NB4 (cell line): Measurements from ENCODE around the gene ART4.
A peak's percentile ranks its signal among the peaks of the same experiment; 100 is the strongest.

Source experiments
- DNase-seq: peaks from one replicate; pipeline ENCODE4 v3.0.0; 2010; ENCODE audit warnings: low read depth
- H3K4me3 ChIP-seq: one replicate; pipeline ENCODE4 v1.5.1; 2011; ENCODE audit warnings: mild to moderate bottlenecking, low read depth, low read length, moderate library complexity
- CTCF ChIP-seq: IDR thresholded peaks from one replicate; pipeline ENCODE4 v1.5.1; 2012; ENCODE audit warnings: low read depth, low read length
- MAX ChIP-seq: IDR thresholded peaks from 2 replicates; pipeline ENCODE4 v1.6.1; 2011; ENCODE audit warnings: low read depth, low read length
- MYC ChIP-seq: IDR thresholded peaks from 2 replicates; pipeline ENCODE4 v1.6.1; 2011; ENCODE audit warnings: low read depth, low read length
- POLR2A ChIP-seq: IDR thresholded peaks from 2 replicates; pipeline ENCODE4 v1.6.1; 2011; ENCODE audit warnings: mild to moderate bottlenecking; ENCODE audit not compliant: insufficient read length; ENCODE audit errors: extremely low read depth

Gene ART4

GRCh38 chr12:14844401-14844800 lies 1.1 kb upstream of the ART4 start:
- H3K4me3 ChIP-seq: no peak overlapping the region
- TF ChIP-seq MYC (no peak), CTCF (no peak), MAX (no peak), POLR2A (no peak)
- no peak for DNase-seq

GRCh38 chr12:14842315-14842714 lies 1.0 kb downstream of the ART4 start:
- H3K4me3 ChIP-seq: no peak overlapping the region
- TF ChIP-seq CTCF (no peak), POLR2A (no peak), MAX (no peak), MYC (no peak)
- DNase-seq: no peak

- H3K4me3 ChIP-seq: no peak overlapping the region
- no peak for DNase-seq
- TF ChIP-seq MAX (no peak), MYC (no peak), CTCF (no peak), POLR2A (no peak)
Observed at GRCh38 chr12:14841761-14842160, 1.6 kb downstream of the ART4 start.

- no peak overlapping the region for H3K4me3 ChIP-seq
- no peak for DNase-seq
- TF ChIP-seq MYC (no peak), CTCF (no peak), POLR2A (no peak), MAX (no peak)
Observed at GRCh38 chr12:14840616-14841015, 2.7 kb downstream of the ART4 start.

- no peak for DNase-seq
- no peak overlapping the region for H3K4me3 ChIP-seq
- TF ChIP-seq MYC: no peak
Observed at GRCh38 chr12:14839262-14839661, 4.1 kb downstream of the ART4 start.

- DNase-seq: peak; percentile 38
- H3K4me3 ChIP-seq: no peak overlapping the region
- TF ChIP-seq MYC: no peak
- no peak for TF ChIP-seq MAX
- TF ChIP-seq POLR2A: no peak
- TF ChIP-seq CTCF: no peak
Observed at GRCh38 chr12:14836336-14837210, 6.8 kb downstream of the ART4 start.
